HepG2 (cell line): Measurements from ENCODE around the gene SHOX.

Experiments
- KDM3A ChIP-seq: IDR thresholded peaks from 2 replicates; pipeline ENCODE4 v1.6.1; 2018; ENCODE audit warnings: low read depth, missing compliant biosample characterization
- PHF20 ChIP-seq: sonication (generic); formaldehyde crosslinking; IDR thresholded peaks from 2 replicates; pipeline ENCODE4 v1.5.0; 2020; ENCODE audit warnings: mild to moderate bottlenecking, missing genetic modification reagents
- PHF21A ChIP-seq: sonication (generic); formaldehyde crosslinking; IDR thresholded peaks from 2 replicates; pipeline ENCODE4 v1.5.0; 2020; ENCODE audit warnings: mild to moderate bottlenecking, missing genetic modification reagents
- RELA ChIP-seq: sonication (generic); formaldehyde crosslinking; IDR thresholded peaks from 2 replicates; pipeline ENCODE4 v1.4.0; 2020; ENCODE audit warnings: missing genetic modification reagents
- SIN3A ChIP-seq: IDR thresholded peaks from 2 replicates; pipeline ENCODE4 v1.6.1; 2011; ENCODE audit warnings: low read depth, mild to moderate bottlenecking, control low read depth, low read length, borderline replicate concordance
- SOX6 ChIP-seq, 2 experiments: fragments of 450-650 bp in 1 of 2; sonication (generic) in 1 of 2; formaldehyde crosslinking in 1 of 2; IDR thresholded peaks; 2 replicates each; pipeline versions ENCODE4 v1.4.0 to v1.6.1; 2017 to 2020; ENCODE audit warnings: antibody characterized with exemption in 1 of 2, mild to moderate bottlenecking in 1 of 2, missing genetic modification reagents in 1 of 2
- SRF ChIP-seq: IDR thresholded peaks from 2 replicates; pipeline ENCODE4 v1.6.1; 2011; ENCODE audit warnings: mild to moderate bottlenecking, low read depth, low read length, moderate library complexity
- U2AF1 ChIP-seq: fragments of 200-400 bp; formaldehyde crosslinking; optimal IDR thresholded peaks from 2 replicates; pipeline ENCODE3; 2017; ENCODE audit warnings: mild to moderate bottlenecking, low read depth, low read length
- ZZZ3 ChIP-seq: sonication (generic); formaldehyde crosslinking; IDR thresholded peaks from 2 replicates; pipeline ENCODE4 v1.4.0; 2020; ENCODE audit warnings: missing genetic modification reagents, mild to moderate bottlenecking, borderline replicate concordance
- TF ChIP-seq, protein P1 (sequence below): sonication (generic); formaldehyde crosslinking; IDR thresholded peaks from 2 replicates; pipeline ENCODE4 v1.5.1; 2020; ENCODE audit warnings: missing genetic modification reagents, mild to moderate bottlenecking, borderline replicate concordance
- TF ChIP-seq, protein P2 (sequence below): sonication (generic); formaldehyde crosslinking; conservative IDR thresholded peaks from 2 replicates; pipeline ENCODE4 v1.4.0; 2020; ENCODE audit warnings: missing genetic modification reagents
- TF ChIP-seq, protein P3 (sequence below): sonication (generic); formaldehyde crosslinking; IDR thresholded peaks from 2 replicates; pipeline ENCODE4 v1.5.0; 2020; ENCODE audit warnings: mild to moderate bottlenecking, missing genetic modification reagents, moderate library complexity
- TF ChIP-seq, protein P4 (sequence below): sonication (generic); formaldehyde crosslinking; IDR thresholded peaks from 2 replicates; pipeline ENCODE4 v1.5.0; 2020; ENCODE audit warnings: mild to moderate bottlenecking, missing genetic modification reagents
- TF ChIP-seq, protein P5 (sequence below): sonication (generic); formaldehyde crosslinking; IDR thresholded peaks from 2 replicates; pipeline ENCODE4 v1.5.1; 2020; ENCODE audit warnings: mild to moderate bottlenecking, missing genetic modification reagents

DNA sequence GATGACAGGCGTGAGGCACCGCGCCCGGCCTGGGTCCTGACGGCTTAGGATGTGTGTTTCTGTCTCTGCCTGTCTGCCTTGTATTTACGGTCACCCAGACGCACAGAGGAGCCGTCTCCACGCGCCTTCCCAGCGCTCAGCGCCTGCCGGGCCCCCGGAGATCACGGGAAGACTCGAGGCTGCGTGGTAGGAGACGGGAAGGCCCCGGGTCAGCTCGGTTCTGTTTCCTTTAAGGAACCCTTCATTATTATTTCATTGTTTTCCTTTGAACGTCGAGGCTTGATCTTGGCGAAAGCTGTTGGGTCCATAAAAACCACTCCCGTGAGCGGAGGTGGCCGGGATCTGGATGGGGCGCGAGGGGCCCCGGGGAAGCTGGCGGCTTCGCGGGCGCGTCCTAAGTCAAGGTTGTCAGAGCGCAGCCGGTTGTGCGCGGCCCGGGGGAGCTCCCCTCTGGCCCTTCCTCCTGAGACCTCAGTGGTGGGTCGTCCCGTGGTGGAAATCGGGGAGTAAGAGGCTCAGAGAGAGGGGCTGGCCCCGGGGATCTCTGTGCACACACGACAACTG is 1.3 kb downstream of the SHOX start:
- TF ChIP-seq KDM3A (CRISPR knock-in tag): no peak
- TF ChIP-seq PHF21A (CRISPR knock-in tag): no peak
- no peak for TF ChIP-seq RELA (CRISPR knock-in tag)
- no peak for TF ChIP-seq SRF
- TF ChIP-seq SOX6 (IDR thresholded peaks at IDR 0.05): no peak
- TF ChIP-seq SOX6 (CRISPR knock-in tag; IDR thresholded peaks at IDR 0.05): no peak
- TF ChIP-seq, protein P1, sequence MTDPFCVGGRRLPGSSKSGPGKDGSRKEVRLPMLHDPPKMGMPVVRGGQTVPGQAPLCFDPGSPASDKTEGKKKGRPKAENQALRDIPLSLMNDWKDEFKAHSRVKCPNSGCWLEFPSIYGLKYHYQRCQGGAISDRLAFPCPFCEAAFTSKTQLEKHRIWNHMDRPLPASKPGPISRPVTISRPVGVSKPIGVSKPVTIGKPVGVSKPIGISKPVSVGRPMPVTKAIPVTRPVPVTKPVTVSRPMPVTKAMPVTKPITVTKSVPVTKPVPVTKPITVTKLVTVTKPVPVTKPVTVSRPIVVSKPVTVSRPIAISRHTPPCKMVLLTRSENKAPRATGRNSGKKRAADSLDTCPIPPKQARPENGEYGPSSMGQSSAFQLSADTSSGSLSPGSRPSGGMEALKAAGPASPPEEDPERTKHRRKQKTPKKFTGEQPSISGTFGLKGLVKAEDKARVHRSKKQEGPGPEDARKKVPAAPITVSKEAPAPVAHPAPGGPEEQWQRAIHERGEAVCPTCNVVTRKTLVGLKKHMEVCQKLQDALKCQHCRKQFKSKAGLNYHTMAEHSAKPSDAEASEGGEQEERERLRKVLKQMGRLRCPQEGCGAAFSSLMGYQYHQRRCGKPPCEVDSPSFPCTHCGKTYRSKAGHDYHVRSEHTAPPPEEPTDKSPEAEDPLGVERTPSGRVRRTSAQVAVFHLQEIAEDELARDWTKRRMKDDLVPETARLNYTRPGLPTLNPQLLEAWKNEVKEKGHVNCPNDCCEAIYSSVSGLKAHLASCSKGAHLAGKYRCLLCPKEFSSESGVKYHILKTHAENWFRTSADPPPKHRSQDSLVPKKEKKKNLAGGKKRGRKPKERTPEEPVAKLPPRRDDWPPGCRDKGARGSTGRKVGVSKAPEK (CRISPR knock-in tag): no peak
- no peak for TF ChIP-seq PHF20 (CRISPR knock-in tag)
- no peak for TF ChIP-seq U2AF1
- TF ChIP-seq, protein P2, sequence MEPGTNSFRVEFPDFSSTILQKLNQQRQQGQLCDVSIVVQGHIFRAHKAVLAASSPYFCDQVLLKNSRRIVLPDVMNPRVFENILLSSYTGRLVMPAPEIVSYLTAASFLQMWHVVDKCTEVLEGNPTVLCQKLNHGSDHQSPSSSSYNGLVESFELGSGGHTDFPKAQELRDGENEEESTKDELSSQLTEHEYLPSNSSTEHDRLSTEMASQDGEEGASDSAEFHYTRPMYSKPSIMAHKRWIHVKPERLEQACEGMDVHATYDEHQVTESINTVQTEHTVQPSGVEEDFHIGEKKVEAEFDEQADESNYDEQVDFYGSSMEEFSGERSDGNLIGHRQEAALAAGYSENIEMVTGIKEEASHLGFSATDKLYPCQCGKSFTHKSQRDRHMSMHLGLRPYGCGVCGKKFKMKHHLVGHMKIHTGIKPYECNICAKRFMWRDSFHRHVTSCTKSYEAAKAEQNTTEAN (CRISPR knock-in tag): no peak
- TF ChIP-seq, protein P3, sequence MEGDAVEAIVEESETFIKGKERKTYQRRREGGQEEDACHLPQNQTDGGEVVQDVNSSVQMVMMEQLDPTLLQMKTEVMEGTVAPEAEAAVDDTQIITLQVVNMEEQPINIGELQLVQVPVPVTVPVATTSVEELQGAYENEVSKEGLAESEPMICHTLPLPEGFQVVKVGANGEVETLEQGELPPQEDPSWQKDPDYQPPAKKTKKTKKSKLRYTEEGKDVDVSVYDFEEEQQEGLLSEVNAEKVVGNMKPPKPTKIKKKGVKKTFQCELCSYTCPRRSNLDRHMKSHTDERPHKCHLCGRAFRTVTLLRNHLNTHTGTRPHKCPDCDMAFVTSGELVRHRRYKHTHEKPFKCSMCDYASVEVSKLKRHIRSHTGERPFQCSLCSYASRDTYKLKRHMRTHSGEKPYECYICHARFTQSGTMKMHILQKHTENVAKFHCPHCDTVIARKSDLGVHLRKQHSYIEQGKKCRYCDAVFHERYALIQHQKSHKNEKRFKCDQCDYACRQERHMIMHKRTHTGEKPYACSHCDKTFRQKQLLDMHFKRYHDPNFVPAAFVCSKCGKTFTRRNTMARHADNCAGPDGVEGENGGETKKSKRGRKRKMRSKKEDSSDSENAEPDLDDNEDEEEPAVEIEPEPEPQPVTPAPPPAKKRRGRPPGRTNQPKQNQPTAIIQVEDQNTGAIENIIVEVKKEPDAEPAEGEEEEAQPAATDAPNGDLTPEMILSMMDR (CRISPR knock-in tag): no peak
- no peak for TF ChIP-seq ZZZ3
- TF ChIP-seq, protein P4, sequence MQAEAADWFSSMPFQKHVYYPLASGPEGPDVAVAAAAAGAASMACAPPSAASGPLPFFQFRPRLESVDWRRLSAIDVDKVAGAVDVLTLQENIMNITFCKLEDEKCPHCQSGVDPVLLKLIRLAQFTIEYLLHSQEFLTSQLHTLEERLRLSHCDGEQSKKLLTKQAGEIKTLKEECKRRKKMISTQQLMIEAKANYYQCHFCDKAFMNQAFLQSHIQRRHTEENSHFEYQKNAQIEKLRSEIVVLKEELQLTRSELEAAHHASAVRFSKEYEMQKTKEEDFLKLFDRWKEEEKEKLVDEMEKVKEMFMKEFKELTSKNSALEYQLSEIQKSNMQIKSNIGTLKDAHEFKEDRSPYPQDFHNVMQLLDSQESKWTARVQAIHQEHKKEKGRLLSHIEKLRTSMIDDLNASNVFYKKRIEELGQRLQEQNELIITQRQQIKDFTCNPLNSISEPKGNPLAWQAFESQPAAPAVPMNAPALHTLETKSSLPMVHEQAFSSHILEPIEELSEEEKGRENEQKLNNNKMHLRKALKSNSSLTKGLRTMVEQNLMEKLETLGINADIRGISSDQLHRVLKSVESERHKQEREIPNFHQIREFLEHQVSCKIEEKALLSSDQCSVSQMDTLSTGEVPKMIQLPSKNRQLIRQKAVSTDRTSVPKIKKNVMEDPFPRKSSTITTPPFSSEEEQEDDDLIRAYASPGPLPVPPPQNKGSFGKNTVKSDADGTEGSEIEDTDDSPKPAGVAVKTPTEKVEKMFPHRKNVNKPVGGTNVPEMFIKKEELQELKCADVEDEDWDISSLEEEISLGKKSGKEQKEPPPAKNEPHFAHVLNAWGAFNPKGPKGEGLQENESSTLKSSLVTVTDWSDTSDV (CRISPR knock-in tag): no peak
- TF ChIP-seq SIN3A: no peak
- TF ChIP-seq, protein P5, sequence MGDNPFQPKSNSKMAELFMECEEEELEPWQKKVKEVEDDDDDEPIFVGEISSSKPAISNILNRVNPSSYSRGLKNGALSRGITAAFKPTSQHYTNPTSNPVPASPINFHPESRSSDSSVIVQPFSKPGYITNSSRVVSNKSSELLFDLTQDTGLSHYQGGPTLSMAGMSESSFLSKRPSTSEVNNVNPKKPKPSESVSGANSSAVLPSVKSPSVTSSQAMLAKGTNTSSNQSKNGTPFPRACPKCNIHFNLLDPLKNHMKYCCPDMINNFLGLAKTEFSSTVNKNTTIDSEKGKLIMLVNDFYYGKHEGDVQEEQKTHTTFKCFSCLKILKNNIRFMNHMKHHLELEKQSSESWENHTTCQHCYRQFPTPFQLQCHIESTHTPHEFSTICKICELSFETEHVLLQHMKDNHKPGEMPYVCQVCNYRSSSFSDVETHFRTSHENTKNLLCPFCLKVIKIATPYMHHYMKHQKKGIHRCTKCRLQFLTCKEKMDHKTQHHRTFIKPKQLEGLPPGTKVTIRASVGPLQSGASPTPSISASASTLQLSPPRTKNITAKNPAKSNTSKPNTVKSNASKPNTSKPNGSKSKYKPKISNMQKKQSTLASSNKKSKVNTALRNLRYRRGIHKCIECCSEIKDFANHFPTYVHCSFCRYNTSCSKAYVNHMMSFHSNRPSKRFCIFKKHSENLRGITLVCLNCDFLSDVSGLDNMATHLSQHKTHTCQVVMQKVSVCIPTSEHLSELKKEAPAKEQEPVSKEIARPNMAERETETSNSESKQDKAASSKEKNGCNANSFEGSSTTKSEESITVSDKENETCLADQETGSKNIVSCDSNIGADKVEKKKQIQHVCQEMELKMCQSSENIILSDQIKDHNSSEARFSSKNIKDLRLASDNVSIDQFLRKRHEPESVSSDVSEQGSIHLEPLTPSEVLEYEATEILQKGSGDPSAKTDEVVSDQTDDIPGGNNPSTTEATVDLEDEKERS (CRISPR knock-in tag): no peak
